Measurements from ENCODE around the gene PSMG4. TPM values are rescaled to one million over a fixed set of nuclear protein-coding genes. Genes with fewer than 3 reads are reported as not detected.

PSMG4 gene, protein sequence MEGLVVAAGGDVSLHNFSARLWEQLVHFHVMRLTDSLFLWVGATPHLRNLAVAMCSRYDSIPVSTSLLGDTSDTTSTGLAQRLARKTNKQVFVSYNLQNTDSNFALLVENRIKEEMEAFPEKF
- total RNA-seq = 10 to 100 TPM; 50.2 to 53.9 TPM

DNA sequence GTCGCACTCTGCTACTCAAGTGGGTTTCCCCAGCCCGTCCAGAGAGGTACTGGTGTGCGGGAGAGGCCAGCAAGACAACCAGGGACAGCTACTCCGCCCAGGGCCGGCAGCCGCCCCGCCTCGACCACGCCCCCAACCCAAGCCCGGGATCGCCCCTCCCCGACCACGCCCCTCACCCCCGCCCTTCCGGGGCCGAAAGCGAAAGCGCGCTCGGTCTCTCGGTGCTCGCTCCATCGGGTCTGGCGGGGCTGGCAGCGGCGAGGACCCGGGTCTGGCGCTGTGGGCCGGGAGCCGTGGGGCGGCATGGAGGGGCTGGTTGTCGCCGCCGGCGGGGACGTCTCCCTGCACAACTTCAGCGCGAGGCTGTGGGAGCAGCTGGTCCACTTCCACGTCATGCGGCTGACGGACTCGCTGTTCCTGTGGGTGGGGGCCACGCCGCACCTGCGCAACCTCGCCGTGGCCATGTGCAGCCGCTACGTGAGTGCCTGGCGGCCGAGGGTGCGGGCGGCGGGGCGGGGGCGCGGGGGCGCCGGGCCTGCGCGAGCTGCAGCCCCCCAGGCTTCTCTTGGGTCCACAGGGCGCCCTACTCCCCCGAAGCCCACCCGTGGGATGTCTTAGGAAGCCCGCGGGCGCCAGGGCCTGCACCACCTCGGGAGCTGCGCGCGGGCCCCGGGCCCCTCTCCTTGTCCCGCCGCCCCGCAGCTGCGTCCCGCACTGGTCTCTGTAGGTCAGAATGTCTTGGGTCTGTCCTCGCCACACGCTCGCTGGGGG, at the start of gene PSMG4:
TSS of gene PSMG4 (plus strand) at position 228 of the 771 bp plus-strand sequence. CDS start at position 304, 76 bp downstream.
- peak; percentile 91 for ATAC-seq
- ChIA-PET CTCF (interaction anchor here (1.0 to 2.3 kb wide), 7 partner anchors 8 to 195 kb away, joined by 3 to 11 read pairs (median 4); no protein-coding TSS in a partner anchor), POLR2A (interaction anchor here (0.7 to 1.4 kb wide), 8 partner anchors 11 to 762 kb away, joined by 3 to 5 read pairs (median 3); partner anchors contain the start of gene FAM50B)
- intact Hi-C loops (cut with micrococcal nuclease) = loop anchor here (5.0 kb wide), 1 partner anchor 192 kb away; the partner anchor contains the start of gene RIPK1
- H3K36me3 Mint-ChIP-seq (ENCODE audit: low read depth) = peaks cover 28% of the 10 kb centered on the region
- H3K9me3 Mint-ChIP-seq = peaks cover 3% of the 10 kb centered on the region
- H3K4me1 Mint-ChIP-seq (ENCODE audit: low read depth) = peaks cover 34% of the 10 kb centered on the region
- peak; percentile 93 for DNase-seq
- peak within 1 kb of the TSS; percentile 94 for H3K27ac Mint-ChIP-seq
- peaks cover 4% of the 10 kb centered on the region for H3K27me3 Mint-ChIP-seq
- TF ChIP-seq, protein P1, sequence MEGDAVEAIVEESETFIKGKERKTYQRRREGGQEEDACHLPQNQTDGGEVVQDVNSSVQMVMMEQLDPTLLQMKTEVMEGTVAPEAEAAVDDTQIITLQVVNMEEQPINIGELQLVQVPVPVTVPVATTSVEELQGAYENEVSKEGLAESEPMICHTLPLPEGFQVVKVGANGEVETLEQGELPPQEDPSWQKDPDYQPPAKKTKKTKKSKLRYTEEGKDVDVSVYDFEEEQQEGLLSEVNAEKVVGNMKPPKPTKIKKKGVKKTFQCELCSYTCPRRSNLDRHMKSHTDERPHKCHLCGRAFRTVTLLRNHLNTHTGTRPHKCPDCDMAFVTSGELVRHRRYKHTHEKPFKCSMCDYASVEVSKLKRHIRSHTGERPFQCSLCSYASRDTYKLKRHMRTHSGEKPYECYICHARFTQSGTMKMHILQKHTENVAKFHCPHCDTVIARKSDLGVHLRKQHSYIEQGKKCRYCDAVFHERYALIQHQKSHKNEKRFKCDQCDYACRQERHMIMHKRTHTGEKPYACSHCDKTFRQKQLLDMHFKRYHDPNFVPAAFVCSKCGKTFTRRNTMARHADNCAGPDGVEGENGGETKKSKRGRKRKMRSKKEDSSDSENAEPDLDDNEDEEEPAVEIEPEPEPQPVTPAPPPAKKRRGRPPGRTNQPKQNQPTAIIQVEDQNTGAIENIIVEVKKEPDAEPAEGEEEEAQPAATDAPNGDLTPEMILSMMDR (IDR thresholded peaks at IDR 0.05) = no peak
- H3K4me3 Mint-ChIP-seq = peak within 1 kb of the TSS; percentile 100

GRCh38 chr6:3209114-3210023, 49.4 kb upstream of the PSMG4 start:
- H3K4me3 Mint-ChIP-seq = no peak overlapping the region
- TF ChIP-seq, protein P1 (IDR thresholded peaks at IDR 0.05) = no peak
- H3K9me3 Mint-ChIP-seq = peaks cover 1% of the 10 kb centered on the region
- ChIA-PET POLR2A (interaction anchor here (0.6 to 1.3 kb wide), 5 partner anchors 11 to 51 kb away, joined by 3 read pairs; partner anchors contain the start of gene TUBB2B), CTCF (interaction anchor here (0.6 to 2.8 kb wide), 10 partner anchors 14 to 220 kb away, joined by 3 to 16 read pairs (median 3); no protein-coding TSS in a partner anchor)
- no peaks in the 10 kb centered on the region for H3K36me3 Mint-ChIP-seq (ENCODE audit: low read depth)
- DNase-seq (peak; percentile 73), ATAC-seq (peak; percentile 83)
- intact Hi-C loops (cut with micrococcal nuclease) = loop anchor here (10.0 kb wide), 1 partner anchor 85 kb away; no protein-coding TSS in a partner anchor
- H3K27ac Mint-ChIP-seq = peak overlapping the region; percentile 87
- peaks cover 27% of the 10 kb centered on the region for H3K4me1 Mint-ChIP-seq (ENCODE audit: low read depth)
- H3K27me3 Mint-ChIP-seq = peaks cover 18% of the 10 kb centered on the region

GRCh38 chr6:3210024-3210610, 48.6 kb upstream of the PSMG4 start:
- POLR2A ChIA-PET = interaction anchor here (0.6 to 1.3 kb wide), 2 partner anchors 17 to 31 kb away, joined by 3 read pairs; no protein-coding TSS in a partner anchor
- TF ChIP-seq, protein P1 (IDR thresholded peaks at IDR 0.05) = no peak
- no peak overlapping the region for H3K4me3 Mint-ChIP-seq
- intact Hi-C loops (cut with micrococcal nuclease) = no loop called here
- ATAC-seq (no peak), DNase-seq (no peak)
- no peaks in the 10 kb centered on the region for H3K9me3 Mint-ChIP-seq
- no peaks in the 10 kb centered on the region for H3K36me3 Mint-ChIP-seq (ENCODE audit: low read depth)
- H3K27me3 Mint-ChIP-seq = peaks cover 16% of the 10 kb centered on the region
- CTCF ChIA-PET = interaction anchor here (0.6 to 2.8 kb wide), 8 partner anchors 13 to 213 kb away, joined by 3 to 16 read pairs (median 3); no protein-coding TSS in a partner anchor
- H3K4me1 Mint-ChIP-seq (ENCODE audit: low read depth) = peaks cover 27% of the 10 kb centered on the region
- peak overlapping the region; percentile 87 for H3K27ac Mint-ChIP-seq

DNA sequence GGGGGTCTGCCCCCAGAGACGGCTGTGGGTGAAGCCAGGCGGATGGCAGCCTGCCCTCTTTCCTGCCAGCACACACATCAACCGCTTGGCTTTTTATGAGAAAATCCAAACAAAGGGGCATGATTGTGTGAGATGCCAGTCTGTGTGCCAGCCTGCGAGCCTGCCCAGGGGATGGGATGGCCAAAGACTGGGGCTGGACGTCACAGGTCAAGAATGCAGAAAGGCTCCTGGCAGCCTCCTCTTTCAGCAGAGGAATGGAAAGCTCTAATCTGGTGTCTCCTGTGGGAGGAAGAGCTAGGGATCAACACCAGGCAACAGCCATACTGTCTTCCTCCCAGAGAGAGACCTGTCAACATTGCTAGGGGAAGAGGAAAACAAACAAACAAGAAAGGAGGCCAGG, 47.1 kb upstream of the PSMG4 start:
- no peak overlapping the region for H3K27ac Mint-ChIP-seq
- H3K27me3 Mint-ChIP-seq = peaks cover 17% of the 10 kb centered on the region
- CTCF ChIA-PET = interaction anchor here (1.0 to 1.2 kb wide), 2 partner anchors 11 to 28 kb away, joined by 3 read pairs; no protein-coding TSS in a partner anchor
- peaks cover 27% of the 10 kb centered on the region for H3K4me1 Mint-ChIP-seq (ENCODE audit: low read depth)
- no peak overlapping the region for H3K4me3 Mint-ChIP-seq
- DNase-seq (no peak), ATAC-seq (no peak)
- no peaks in the 10 kb centered on the region for H3K36me3 Mint-ChIP-seq (ENCODE audit: low read depth)
- no peaks in the 10 kb centered on the region for H3K9me3 Mint-ChIP-seq
- intact Hi-C loops (cut with micrococcal nuclease) = no loop called here
- TF ChIP-seq, protein P1 (IDR thresholded peaks at IDR 0.05) = no peak
- POLR2A ChIA-PET = interaction anchor here (1.0 to 1.3 kb wide), 2 partner anchors 9 to 15 kb away, joined by 3 to 6 read pairs; no protein-coding TSS in a partner anchor

Measured in activated CD8-positive, alpha-beta T cell treated with anti-CD3 and anti-CD28 coated beads for 36 hours (primary cell).